Parathyroid adenoma (tissue), 2 donors: ENCODE results near the gene DGKK.
"Not testable (repeated sequence)": the region's sequence is repeated elsewhere in the genome, so short reads cannot be mapped to it uniquely, and the experiment has no call there.

Source experiments
- H2AFZ ChIP-seq: fragments of 300-600 bp; sonication (generic); one replicate; pipeline ENCODE4 v1.7.0; 2017; ENCODE audit warnings: antibody characterized with exemption, mild to moderate bottlenecking
- H3K27ac ChIP-seq: fragments of 300-600 bp; sonication (generic); one replicate; pipeline ENCODE4 v1.7.0; 2017
- H3K27me3 ChIP-seq: fragments of 300-600 bp; sonication (generic); one replicate; pipeline ENCODE4 v1.7.0; 2017; ENCODE audit warnings: low read length; ENCODE audit not compliant: control insufficient read depth, insufficient read depth
- H3K36me3 ChIP-seq: fragments of 300-600 bp; sonication (generic); one replicate; pipeline ENCODE4 v1.7.0; 2017; ENCODE audit warnings: low read length; ENCODE audit not compliant: control insufficient read depth, insufficient read depth
- H3K4me1 ChIP-seq: fragments of 300-600 bp; sonication (generic); one replicate; pipeline ENCODE4 v1.7.0; 2017; ENCODE audit warnings: control low read depth
- H3K4me2 ChIP-seq: fragments of 300-600 bp; sonication (generic); one replicate; pipeline ENCODE4 v1.7.0; 2017; ENCODE audit warnings: low read length
- H3K4me3 ChIP-seq: fragments of 300-600 bp; sonication (generic); one replicate; pipeline ENCODE4 v1.7.0; 2017; ENCODE audit warnings: low read depth, low read length
- H3K79me2 ChIP-seq: fragments of 300-600 bp; sonication (generic); one replicate; pipeline ENCODE4 v1.7.0; 2017; ENCODE audit warnings: control low read depth
- H3K9ac ChIP-seq: fragments of 300-600 bp; sonication (generic); one replicate; pipeline ENCODE4 v1.7.0; 2017; ENCODE audit warnings: mild to moderate bottlenecking
- H3K9me3 ChIP-seq: fragments of 300-600 bp; sonication (generic); one replicate; pipeline ENCODE4 v1.7.0; 2017; ENCODE audit warnings: low read length; ENCODE audit not compliant: control insufficient read depth
- CTCF ChIP-seq: fragments of 300-600 bp; sonication (generic); IDR thresholded peaks from one replicate; pipeline ENCODE4 v1.7.0; 2017; ENCODE audit warnings: antibody characterized with exemption, mild to moderate bottlenecking
- donor health status: primary hyperparathyroidism.

The DGKK gene

GRCh38 chrX:50375481-50376267 is 95.0 kb downstream of the DGKK start:
- Histone ChIP-seq H3K79me2 (no peaks in the 10 kb centered on the region), H3K36me3 (no peaks in the 10 kb centered on the region), H3K4me1 (no peaks in the 10 kb centered on the region), H3K4me3 (no peak overlapping the region), H3K4me2 (no peak overlapping the region), H3K9me3 (no peaks in the 10 kb centered on the region), H3K9ac (no peak overlapping the region), H3K27me3 (no peaks in the 10 kb centered on the region), H2AFZ (no peak overlapping the region), H3K27ac (no peak overlapping the region)
- TF ChIP-seq CTCF = no peak

- no peak overlapping the region for H3K27ac ChIP-seq
- no peaks in the 10 kb centered on the region for H3K9me3 ChIP-seq
- H3K27me3 ChIP-seq = no peaks in the 10 kb centered on the region
- H3K4me3 ChIP-seq = no peak overlapping the region
- H3K9ac ChIP-seq = no peak overlapping the region
- no peak overlapping the region for H3K4me2 ChIP-seq
- H3K79me2 ChIP-seq = no peaks in the 10 kb centered on the region
- H3K4me1 ChIP-seq = no peaks in the 10 kb centered on the region
- no peak overlapping the region for H2AFZ ChIP-seq
- H3K36me3 ChIP-seq = no peaks in the 10 kb centered on the region
- no peak for TF ChIP-seq CTCF
Measured at GRCh38 chrX:50372966-50373365, 97.7 kb downstream of the DGKK start.

GRCh38 chrX:50343917-50344316 is 126.7 kb downstream of the DGKK start:
- Histone ChIP-seq H3K79me2 (no peaks in the 10 kb centered on the region), H3K4me3 (no peak overlapping the region), H3K27me3 (no peaks in the 10 kb centered on the region), H3K4me1 (no peaks in the 10 kb centered on the region), H3K9me3 (no peaks in the 10 kb centered on the region), H2AFZ (no peak overlapping the region), H3K9ac (no peak overlapping the region), H3K27ac (no peak overlapping the region), H3K4me2 (no peak overlapping the region), H3K36me3 (no peaks in the 10 kb centered on the region)
- no peak for TF ChIP-seq CTCF

GRCh38 chrX:50333308-50333707 is 137.3 kb downstream of the DGKK start:
- no peaks in the 10 kb centered on the region for H3K27me3 ChIP-seq
- no peak overlapping the region for H3K27ac ChIP-seq
- H3K9me3 ChIP-seq = no peaks in the 10 kb centered on the region
- no peak for TF ChIP-seq CTCF
- no peak overlapping the region for H3K4me3 ChIP-seq
- H3K4me1 ChIP-seq = no peaks in the 10 kb centered on the region
- no peak overlapping the region for H2AFZ ChIP-seq
- no peaks in the 10 kb centered on the region for H3K79me2 ChIP-seq
- H3K4me2 ChIP-seq = no peak overlapping the region
- H3K36me3 ChIP-seq = no peaks in the 10 kb centered on the region
- H3K9ac ChIP-seq = no peak overlapping the region

GRCh38 chrX:50332668-50333067 is 138.0 kb downstream of the DGKK start:
- H3K4me3 ChIP-seq, H3K27ac ChIP-seq, H3K4me2 ChIP-seq, H3K9ac ChIP-seq, H3K79me2 ChIP-seq, H3K27me3 ChIP-seq, H3K9me3 ChIP-seq, H3K36me3 ChIP-seq, H2AFZ ChIP-seq, H3K4me1 ChIP-seq: not testable (repeated sequence)
